ENCODE measurements around the gene GJB5. TPM values are rescaled to one million over a fixed set of nuclear protein-coding genes. Genes with fewer than 3 reads are reported as not detected.

The GJB5 gene
- total RNA-seq, 1 donor from 2014 or later, result not detected

GRCh38 chr1:34746785-34747637 is 7.8 kb upstream of the GJB5 start:
- no peak for TF ChIP-seq CTCF (IDR thresholded peaks at IDR 0.05; ENCODE audit: unreplicated experiment)
- H3K27me3 Mint-ChIP-seq (ENCODE audit: unreplicated experiment), result peaks cover 6% of the 10 kb centered on the region
- H3K4me1 Mint-ChIP-seq (ENCODE audit: unreplicated experiment), result peaks cover 8% of the 10 kb centered on the region
- no peak overlapping the region for H3K27ac Mint-ChIP-seq (ENCODE audit: unreplicated experiment)
- no peaks in the 10 kb centered on the region for H3K36me3 Mint-ChIP-seq (ENCODE audit: low read depth, unreplicated experiment)
- DNase-seq (ENCODE audit: low spot score), result no peak
- H3K4me3 Mint-ChIP-seq (ENCODE audit: unreplicated experiment), result no peak overlapping the region
- H3K9me3 Mint-ChIP-seq (ENCODE audit: unreplicated experiment), result no peaks in the 10 kb centered on the region

GRCh38 chr1:34747638-34747941 is 7.3 kb upstream of the GJB5 start:
- peaks cover 6% of the 10 kb centered on the region for H3K27me3 Mint-ChIP-seq (ENCODE audit: unreplicated experiment)
- no peak for DNase-seq (ENCODE audit: low spot score)
- no peak for TF ChIP-seq CTCF (IDR thresholded peaks at IDR 0.05; ENCODE audit: unreplicated experiment)
- no peak overlapping the region for H3K27ac Mint-ChIP-seq (ENCODE audit: unreplicated experiment)
- H3K4me3 Mint-ChIP-seq (ENCODE audit: unreplicated experiment), result no peak overlapping the region
- H3K9me3 Mint-ChIP-seq (ENCODE audit: unreplicated experiment), result no peaks in the 10 kb centered on the region
- H3K4me1 Mint-ChIP-seq (ENCODE audit: unreplicated experiment), result peaks cover 8% of the 10 kb centered on the region
- no peaks in the 10 kb centered on the region for H3K36me3 Mint-ChIP-seq (ENCODE audit: low read depth, unreplicated experiment)

- Mint-ChIP-seq H3K36me3 (ENCODE audit: low read depth, unreplicated experiment) (no peaks in the 10 kb centered on the region), H3K9me3 (ENCODE audit: unreplicated experiment) (no peaks in the 10 kb centered on the region), H3K27ac (ENCODE audit: unreplicated experiment) (no peak overlapping the region), H3K27me3 (ENCODE audit: unreplicated experiment) (peaks cover 6% of the 10 kb centered on the region), H3K4me3 (ENCODE audit: unreplicated experiment) (no peak overlapping the region), H3K4me1 (ENCODE audit: unreplicated experiment) (peaks cover 8% of the 10 kb centered on the region)
- no peak for DNase-seq (ENCODE audit: low spot score)
- no peak for TF ChIP-seq CTCF (IDR thresholded peaks at IDR 0.05; ENCODE audit: unreplicated experiment)
Measured at GRCh38 chr1:34749992-34750391, 4.9 kb upstream of the GJB5 start.

- H3K4me3 Mint-ChIP-seq (ENCODE audit: unreplicated experiment), result no peak overlapping the region
- peaks cover 6% of the 10 kb centered on the region for H3K27me3 Mint-ChIP-seq (ENCODE audit: unreplicated experiment)
- H3K27ac Mint-ChIP-seq (ENCODE audit: unreplicated experiment), result no peak overlapping the region
- no peak for TF ChIP-seq CTCF (IDR thresholded peaks at IDR 0.05; ENCODE audit: unreplicated experiment)
- no peaks in the 10 kb centered on the region for H3K9me3 Mint-ChIP-seq (ENCODE audit: unreplicated experiment)
- no peaks in the 10 kb centered on the region for H3K36me3 Mint-ChIP-seq (ENCODE audit: low read depth, unreplicated experiment)
- peaks cover 8% of the 10 kb centered on the region for H3K4me1 Mint-ChIP-seq (ENCODE audit: unreplicated experiment)
- DNase-seq (ENCODE audit: low spot score), result no peak
Measured at GRCh38 chr1:34750610-34751009, 4.2 kb upstream of the GJB5 start.

GRCh38 chr1:34753163-34753562 is 1.7 kb upstream of the GJB5 start:
- DNase-seq (ENCODE audit: low spot score), result no peak
- Mint-ChIP-seq H3K36me3 (ENCODE audit: low read depth, unreplicated experiment) (no peaks in the 10 kb centered on the region), H3K4me1 (ENCODE audit: unreplicated experiment) (peaks cover 8% of the 10 kb centered on the region), H3K4me3 (ENCODE audit: unreplicated experiment) (no peak overlapping the region), H3K27ac (ENCODE audit: unreplicated experiment) (no peak overlapping the region), H3K27me3 (ENCODE audit: unreplicated experiment) (peaks cover 3% of the 10 kb centered on the region), H3K9me3 (ENCODE audit: unreplicated experiment) (no peaks in the 10 kb centered on the region)
- no peak for TF ChIP-seq CTCF (IDR thresholded peaks at IDR 0.05; ENCODE audit: unreplicated experiment)

Measured in endothelial cell (in vitro differentiated cells).